Activated naive CD4-positive, alpha-beta T cell treated with anti-CD3 and anti-CD28 coated beads, Interleukin-2, amount 50 U/mL, for 24 hours (primary cell): ENCODE results near the gene PRPS1.

Experiments used
- H3K27ac Mint-ChIP-seq: one replicate; pipeline ENCODE4 v1.8.0; 2021; ENCODE audit warnings: mild to moderate bottlenecking, mixed read lengths
- H3K27me3 Mint-ChIP-seq: one replicate; pipeline ENCODE4 v1.8.0; 2021; ENCODE audit warnings: mixed read lengths
- H3K36me3 Mint-ChIP-seq: one replicate; pipeline ENCODE4 v1.8.0; 2021; ENCODE audit warnings: mixed read lengths
- H3K4me1 Mint-ChIP-seq: one replicate; pipeline ENCODE4 v1.8.0; 2021; ENCODE audit warnings: mixed read lengths
- H3K4me3 Mint-ChIP-seq: one replicate; pipeline ENCODE4 v1.8.0; 2021; ENCODE audit warnings: mild to moderate bottlenecking, mixed read lengths
- H3K9me3 Mint-ChIP-seq: one replicate; pipeline ENCODE4 v1.8.0; 2021; ENCODE audit warnings: mixed read lengths

PRPS1 gene

DNA sequence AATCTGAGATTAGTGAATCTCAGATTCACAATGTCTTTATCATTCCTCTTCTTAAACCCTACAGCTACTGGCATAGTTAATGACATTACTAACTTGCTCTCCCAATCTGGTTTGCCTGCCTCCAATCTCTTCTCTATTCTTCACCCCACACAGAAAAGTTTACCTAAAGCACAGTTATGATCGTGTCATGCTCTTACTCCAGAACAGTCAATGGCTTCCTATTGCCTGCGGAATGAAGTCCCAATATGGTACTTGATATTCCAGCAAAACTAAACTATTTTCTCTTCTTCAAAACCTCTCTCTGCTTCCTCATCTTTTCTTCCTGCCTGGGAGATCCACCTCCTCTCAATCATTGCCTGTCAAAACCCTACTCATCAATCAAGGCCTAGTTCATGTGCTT, 3.4 kb upstream of the PRPS1 start:
- Mint-ChIP-seq H3K4me1 (peaks cover 11% of the 10 kb centered on the region), H3K9me3 (no peaks in the 10 kb centered on the region), H3K4me3 (no peak overlapping the region), H3K36me3 (no peaks in the 10 kb centered on the region), H3K27ac (no peak overlapping the region), H3K27me3 (no peaks in the 10 kb centered on the region)

DNA sequence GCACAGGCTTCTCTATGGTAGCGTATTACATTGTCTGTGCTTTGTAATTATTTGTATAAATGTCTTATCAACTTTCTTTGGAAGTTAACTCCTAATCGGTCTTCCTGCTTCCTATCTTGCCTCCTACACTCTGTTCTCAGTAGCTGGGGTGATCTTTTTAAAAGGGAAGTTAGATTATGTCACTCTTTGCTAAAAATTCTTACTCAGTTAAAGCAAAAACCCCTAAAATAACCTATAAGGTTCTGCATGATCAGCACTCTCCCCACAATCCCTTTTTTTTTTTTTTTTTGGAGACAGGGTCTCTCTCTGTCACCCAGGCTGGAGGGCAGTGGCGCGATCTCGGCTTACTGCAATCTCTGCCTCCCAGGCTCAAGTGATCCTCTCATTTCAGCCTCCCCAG, 2.6 kb upstream of the PRPS1 start:
- H3K36me3 Mint-ChIP-seq, result no peaks in the 10 kb centered on the region
- peaks cover 19% of the 10 kb centered on the region for H3K4me1 Mint-ChIP-seq
- H3K27ac Mint-ChIP-seq, result no peak overlapping the region
- H3K9me3 Mint-ChIP-seq, result no peaks in the 10 kb centered on the region
- no peaks in the 10 kb centered on the region for H3K27me3 Mint-ChIP-seq
- H3K4me3 Mint-ChIP-seq, result no peak overlapping the region

DNA sequence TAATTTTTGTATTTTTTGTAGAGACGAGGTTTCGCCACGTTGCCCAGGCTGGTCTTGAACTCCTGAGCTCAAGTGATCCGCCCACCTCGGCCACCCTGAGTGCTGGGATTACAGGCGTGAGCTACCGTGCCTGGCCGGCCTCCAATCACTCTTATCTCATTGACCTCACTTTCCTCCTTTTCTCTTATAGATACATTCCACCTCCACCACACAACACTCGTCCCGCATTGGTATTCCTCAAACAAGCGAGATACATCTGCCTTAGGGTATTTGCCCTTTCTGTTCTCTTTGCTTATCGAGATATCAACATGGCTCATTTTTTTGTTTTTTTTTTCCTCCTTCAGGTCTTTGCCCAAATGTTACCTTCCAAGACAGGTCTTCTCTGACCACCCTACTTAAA, 1.8 kb upstream of the PRPS1 start:
- no peaks in the 10 kb centered on the region for H3K9me3 Mint-ChIP-seq
- H3K27ac Mint-ChIP-seq, result no peak overlapping the region
- H3K4me3 Mint-ChIP-seq, result no peak overlapping the region
- H3K4me1 Mint-ChIP-seq, result peaks cover 22% of the 10 kb centered on the region
- no peaks in the 10 kb centered on the region for H3K36me3 Mint-ChIP-seq
- no peaks in the 10 kb centered on the region for H3K27me3 Mint-ChIP-seq

DNA sequence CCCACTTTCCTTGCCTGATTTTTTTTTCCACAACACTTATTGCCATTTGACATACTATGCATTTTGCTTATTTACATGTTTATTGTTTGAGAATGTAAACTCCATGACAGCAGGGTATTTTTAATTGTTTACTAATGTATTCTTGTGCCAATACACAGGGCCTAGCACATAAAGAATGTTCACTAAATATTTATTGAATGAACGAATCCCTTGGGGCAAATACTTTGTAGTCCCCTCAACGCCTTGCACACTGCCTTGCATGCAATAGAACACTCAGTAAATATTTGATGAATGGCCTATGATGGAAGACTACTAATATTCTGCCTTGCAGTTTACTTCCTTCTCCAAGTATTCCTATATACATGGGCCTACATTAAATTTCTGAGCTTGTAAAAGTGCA, 1.4 kb upstream of the PRPS1 start:
- H3K4me3 Mint-ChIP-seq, result no peak overlapping the region
- H3K27me3 Mint-ChIP-seq, result no peaks in the 10 kb centered on the region
- peak overlapping the region; percentile 1 for H3K27ac Mint-ChIP-seq
- no peaks in the 10 kb centered on the region for H3K9me3 Mint-ChIP-seq
- peaks cover 24% of the 10 kb centered on the region for H3K4me1 Mint-ChIP-seq
- no peaks in the 10 kb centered on the region for H3K36me3 Mint-ChIP-seq

DNA sequence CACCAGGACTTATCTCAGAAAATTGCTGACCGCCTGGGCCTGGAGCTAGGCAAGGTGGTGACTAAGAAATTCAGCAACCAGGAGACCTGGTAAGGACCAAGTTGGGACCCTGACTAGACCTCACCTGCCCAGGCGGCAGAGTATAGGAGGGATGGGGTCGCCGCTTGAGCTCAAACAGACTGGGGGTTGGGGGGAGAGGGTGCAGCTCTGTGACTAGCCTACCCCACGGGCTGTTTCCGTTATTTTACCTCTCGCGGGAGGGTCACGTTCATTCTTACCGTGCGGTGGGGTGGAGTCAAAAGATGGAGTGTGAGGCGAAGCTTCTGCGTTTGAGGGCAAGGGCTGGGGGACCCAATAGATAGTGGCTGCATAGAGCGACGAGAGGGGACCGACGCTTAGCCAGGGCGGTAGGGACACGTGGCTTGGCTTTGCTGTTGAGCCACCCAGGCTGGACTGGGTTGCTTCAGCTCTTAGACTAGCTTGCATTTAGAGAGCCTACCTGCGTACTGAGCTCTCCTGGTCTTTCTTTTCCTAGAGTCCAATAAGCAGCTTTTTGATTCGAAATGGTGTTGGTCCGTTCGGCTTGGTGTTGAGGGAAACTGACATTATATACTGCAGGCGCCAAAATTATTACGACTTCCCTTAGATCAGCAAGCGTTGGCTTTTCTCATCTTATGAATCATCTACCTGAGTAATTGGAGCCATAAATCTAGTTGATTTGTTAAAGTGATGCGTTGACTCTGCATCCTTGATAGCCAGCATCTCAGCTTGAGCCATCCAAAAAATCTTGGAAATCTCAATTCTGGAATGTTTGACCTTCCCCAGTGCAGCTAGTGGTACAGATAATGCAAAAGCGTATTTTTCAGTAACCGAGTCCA, 591 bp downstream of the PRPS1 start:
- H3K36me3 Mint-ChIP-seq, result no peaks in the 10 kb centered on the region
- H3K4me3 Mint-ChIP-seq, result peak overlapping the region; percentile 94

DNA sequence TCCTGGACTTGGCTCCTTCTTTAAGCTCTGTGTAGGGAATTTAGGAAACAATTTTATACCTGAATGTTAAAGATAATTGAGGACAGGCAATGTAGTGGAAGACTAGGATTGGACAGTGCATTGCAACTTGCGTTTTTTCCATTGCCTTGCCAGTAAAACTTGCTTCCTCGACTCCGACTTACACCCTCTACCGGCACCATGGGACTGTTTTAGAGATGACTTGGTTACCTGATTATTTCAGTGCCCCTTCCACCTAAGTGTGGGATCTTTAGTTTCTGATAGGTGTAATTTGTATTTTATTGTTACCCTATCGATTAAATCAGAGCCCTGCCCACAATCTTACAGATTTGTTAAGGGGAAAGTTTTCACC, 1.2 kb downstream of the PRPS1 start:
- H3K4me1 Mint-ChIP-seq, result peaks cover 32% of the 10 kb centered on the region
- H3K4me3 Mint-ChIP-seq, result peak overlapping the region; percentile 94
- no peaks in the 10 kb centered on the region for H3K9me3 Mint-ChIP-seq
- peak overlapping the region; percentile 96 for H3K27ac Mint-ChIP-seq
- no peaks in the 10 kb centered on the region for H3K27me3 Mint-ChIP-seq
- H3K36me3 Mint-ChIP-seq, result no peaks in the 10 kb centered on the region

More for the DNA sequence above, 591 bp downstream of the PRPS1 start:
- H3K27ac Mint-ChIP-seq, result peak overlapping the region; percentile 96
- H3K27me3 Mint-ChIP-seq, result no peaks in the 10 kb centered on the region
- peaks cover 32% of the 10 kb centered on the region for H3K4me1 Mint-ChIP-seq
- H3K9me3 Mint-ChIP-seq, result no peaks in the 10 kb centered on the region

DNA sequence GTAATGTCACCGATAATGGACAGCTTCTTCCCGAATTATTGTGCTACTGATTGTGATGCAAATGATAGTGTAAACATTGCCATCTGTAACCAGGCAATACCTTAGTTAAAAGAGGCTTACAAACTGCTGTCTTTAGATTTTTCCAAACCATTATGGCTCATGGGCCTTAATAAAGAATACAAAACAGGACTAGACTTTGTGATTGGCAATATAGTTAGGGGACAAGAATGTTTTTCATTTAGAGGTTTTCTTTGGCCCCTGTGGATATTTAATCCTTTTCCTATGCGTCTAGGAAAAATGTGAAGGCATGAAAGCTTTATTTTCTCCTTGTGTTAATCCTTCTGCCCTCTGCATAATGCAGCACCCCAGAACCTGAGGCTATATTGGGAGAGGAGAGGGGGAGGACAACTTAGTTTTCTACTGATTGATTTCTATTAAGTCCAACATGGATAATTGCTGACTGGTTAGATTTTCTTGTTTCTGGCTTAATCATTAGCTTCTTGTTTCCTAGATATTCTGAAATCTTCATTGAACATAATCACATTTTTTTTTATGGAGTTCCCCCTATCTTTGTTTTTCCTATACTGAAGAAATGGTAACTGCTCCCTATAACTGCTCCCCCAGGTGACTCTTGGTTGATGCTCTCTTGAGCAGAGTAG, 1.9 kb downstream of the PRPS1 start:
- H3K36me3 Mint-ChIP-seq, result no peaks in the 10 kb centered on the region
- no peak overlapping the region for H3K27ac Mint-ChIP-seq
- no peaks in the 10 kb centered on the region for H3K27me3 Mint-ChIP-seq
- no peaks in the 10 kb centered on the region for H3K9me3 Mint-ChIP-seq
- peak overlapping the region; percentile 94 for H3K4me3 Mint-ChIP-seq
- H3K4me1 Mint-ChIP-seq, result peaks cover 32% of the 10 kb centered on the region

DNA sequence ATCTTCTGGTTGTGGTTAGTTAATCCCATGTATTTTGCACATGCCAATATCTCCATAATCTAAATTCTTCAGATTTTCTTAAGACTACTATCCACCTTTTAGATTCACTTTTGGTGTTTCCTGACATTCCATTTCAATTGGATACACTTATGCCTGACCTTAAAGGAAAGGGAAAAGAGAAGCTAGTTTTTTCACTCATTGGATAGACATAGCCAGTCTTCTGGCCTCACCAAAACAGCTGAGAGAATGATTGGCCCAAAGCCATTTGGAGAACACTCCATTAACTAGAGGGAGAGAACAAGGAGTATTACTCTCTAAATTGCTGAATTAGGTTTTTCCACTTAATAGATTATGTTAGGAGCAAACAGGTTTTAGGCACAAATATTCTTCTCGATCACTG, 4.0 kb downstream of the PRPS1 start:
- Mint-ChIP-seq H3K36me3 (peaks cover 1% of the 10 kb centered on the region), H3K4me1 (peaks cover 38% of the 10 kb centered on the region), H3K27me3 (no peaks in the 10 kb centered on the region), H3K4me3 (peak overlapping the region; percentile 54), H3K27ac (no peak overlapping the region), H3K9me3 (no peaks in the 10 kb centered on the region)

DNA sequence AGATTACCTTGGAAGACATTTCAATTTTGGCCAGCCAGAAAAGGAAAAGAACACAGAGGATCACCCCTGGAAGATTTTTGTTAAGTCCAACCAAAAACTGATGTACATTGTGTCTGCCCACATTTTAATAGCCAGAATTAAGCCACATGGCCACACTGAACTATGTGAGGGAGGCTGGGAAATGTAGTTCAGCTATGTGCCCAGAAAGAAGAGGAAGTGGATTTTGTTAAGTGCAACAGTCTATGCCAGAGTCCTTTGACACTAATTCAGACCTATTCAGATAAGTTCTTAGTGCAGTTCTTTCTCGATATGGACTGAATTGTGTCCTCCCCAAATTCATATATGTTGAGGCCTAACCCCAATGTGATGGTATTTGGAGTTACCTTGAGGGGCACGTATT, 18.4 kb downstream of the PRPS1 start:
- Mint-ChIP-seq H3K4me1 (no peaks in the 10 kb centered on the region), H3K9me3 (no peaks in the 10 kb centered on the region), H3K27me3 (no peaks in the 10 kb centered on the region), H3K36me3 (peaks cover 6% of the 10 kb centered on the region), H3K27ac (peak overlapping the region; percentile 46), H3K4me3 (no peak overlapping the region)

DNA sequence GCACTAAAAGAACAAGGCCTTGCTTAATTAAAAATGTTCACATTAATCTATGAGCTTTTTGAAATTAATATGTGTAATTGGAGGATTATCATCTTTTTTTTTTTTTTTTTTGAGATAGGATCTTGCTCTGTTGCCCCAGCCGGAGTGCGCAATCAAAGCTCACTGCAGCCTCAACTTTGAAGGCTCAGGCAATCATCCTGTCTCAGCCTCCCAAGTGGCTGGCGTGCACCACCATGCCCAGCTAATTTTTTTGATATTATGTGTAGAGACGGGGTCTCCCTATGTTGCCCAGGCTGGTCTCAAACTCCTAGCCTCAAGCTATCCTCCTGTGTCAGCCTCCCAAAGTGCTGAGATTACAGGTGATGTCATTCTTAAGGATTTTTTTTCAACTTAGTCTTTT, 20.0 kb downstream of the PRPS1 start:
- Mint-ChIP-seq H3K27ac (no peak overlapping the region), H3K9me3 (no peaks in the 10 kb centered on the region), H3K27me3 (no peaks in the 10 kb centered on the region), H3K36me3 (peaks cover 5% of the 10 kb centered on the region), H3K4me1 (no peaks in the 10 kb centered on the region), H3K4me3 (no peak overlapping the region)

DNA sequence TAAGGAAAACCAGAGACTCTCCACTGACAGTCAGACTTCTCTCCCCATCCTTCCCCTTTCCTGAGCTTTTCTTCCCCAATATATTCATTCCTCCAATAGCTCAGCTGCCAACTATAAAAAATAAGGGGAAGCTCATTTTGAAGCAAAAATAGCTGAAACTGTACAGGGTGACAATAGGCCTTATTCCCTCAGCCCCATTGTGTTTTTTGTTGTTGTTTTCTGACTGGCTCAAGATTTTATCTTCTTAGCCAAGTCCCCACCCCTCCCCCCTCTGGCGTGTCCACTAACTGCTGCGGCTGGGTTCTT, 26.2 kb downstream of the PRPS1 start:
- Mint-ChIP-seq H3K4me1 (peaks cover 11% of the 10 kb centered on the region), H3K4me3 (no peak overlapping the region), H3K27me3 (no peaks in the 10 kb centered on the region), H3K9me3 (no peaks in the 10 kb centered on the region), H3K27ac (no peak overlapping the region), H3K36me3 (no peaks in the 10 kb centered on the region)

DNA sequence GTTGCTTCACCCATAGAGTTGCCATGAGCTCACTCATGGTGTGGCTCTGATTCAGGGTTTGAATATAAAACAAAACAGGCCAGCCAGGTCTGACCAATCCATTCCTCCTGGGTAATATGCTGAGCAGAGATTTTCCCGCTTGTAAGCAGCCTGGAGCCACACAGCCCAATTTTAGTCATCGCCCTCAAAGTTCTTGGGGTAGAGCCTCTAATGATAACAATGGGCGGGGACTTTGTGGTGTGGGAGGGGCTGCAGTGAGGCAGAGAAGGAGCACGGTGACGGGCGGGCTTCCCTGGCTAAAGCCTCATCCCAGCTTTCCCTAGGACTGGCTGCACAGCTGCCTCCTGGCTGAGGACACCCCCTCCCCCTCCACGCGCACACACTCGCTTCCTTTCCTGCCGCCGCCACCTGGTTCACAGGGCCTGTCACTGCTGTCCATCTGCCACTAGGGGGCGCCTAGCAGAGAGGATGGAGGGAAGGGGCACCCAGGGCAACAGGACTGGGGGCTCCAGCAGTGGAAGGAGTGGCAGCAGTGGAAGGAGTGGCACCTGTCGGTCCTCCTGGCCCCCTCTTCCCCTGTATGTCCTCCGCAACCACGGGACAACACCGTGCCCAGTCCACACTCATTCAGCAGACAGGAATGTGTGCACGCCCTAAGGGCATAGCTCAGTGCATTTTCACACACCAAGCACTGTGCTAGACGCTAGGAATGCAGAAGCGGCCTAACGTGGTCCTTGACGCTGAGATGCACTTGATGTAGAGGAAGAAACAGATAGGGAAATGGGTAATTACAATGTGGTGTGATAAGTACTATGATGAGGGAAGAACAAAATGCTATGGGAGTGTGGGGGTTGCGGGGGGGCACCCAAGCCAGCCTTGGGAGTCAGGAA, 26.8 kb downstream of the PRPS1 start:
- no peaks in the 10 kb centered on the region for H3K36me3 Mint-ChIP-seq
- no peaks in the 10 kb centered on the region for H3K9me3 Mint-ChIP-seq
- no peaks in the 10 kb centered on the region for H3K27me3 Mint-ChIP-seq
- H3K27ac Mint-ChIP-seq, result peak overlapping the region; percentile 69
- H3K4me1 Mint-ChIP-seq, result peaks cover 11% of the 10 kb centered on the region
- no peak overlapping the region for H3K4me3 Mint-ChIP-seq

DNA sequence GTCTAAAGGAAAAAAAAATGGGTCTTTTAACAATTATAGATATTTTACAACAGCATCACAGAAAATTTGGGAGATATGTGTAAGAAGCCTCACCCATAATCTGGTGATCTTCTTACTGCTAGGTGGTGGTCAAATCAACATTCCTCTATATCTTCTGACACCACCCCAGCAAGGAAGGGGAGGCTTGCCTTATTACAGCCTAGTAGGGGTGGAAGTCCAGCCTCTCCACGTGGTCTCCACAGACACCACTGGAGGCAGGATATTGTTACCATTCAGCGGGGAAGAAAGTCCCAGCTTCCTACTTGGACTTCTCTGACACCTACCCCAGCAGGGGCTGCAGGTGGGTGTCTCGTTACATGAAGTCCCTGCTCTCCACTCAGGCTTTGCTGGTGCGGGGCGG, 28.7 kb downstream of the PRPS1 start:
- Mint-ChIP-seq H3K27ac (no peak overlapping the region), H3K27me3 (no peaks in the 10 kb centered on the region), H3K4me1 (peaks cover 17% of the 10 kb centered on the region)

DNA sequence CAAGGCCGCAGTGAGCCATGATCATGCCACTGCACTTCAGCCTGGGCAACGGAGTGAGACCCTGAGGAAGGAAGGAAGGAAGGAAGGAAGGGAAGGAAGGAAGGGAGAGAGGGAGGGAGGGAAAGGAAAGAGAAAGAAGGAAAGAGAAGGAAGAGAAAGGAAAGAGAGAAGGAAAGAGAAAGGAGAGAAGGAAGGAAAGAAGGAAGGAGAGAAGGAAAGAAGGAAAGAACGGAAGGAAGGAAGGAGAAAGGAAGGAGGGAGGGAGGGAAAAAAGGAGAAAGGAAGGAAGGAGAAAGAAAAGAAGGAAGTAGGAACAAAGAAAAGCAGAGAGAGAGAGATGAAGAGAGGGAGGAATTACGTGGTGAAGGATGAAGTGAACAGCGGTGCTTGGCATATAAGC, 30.4 kb downstream of the PRPS1 start:
- H3K27ac Mint-ChIP-seq, result no peak overlapping the region
- no peaks in the 10 kb centered on the region for H3K9me3 Mint-ChIP-seq
- H3K4me1 Mint-ChIP-seq, result peaks cover 21% of the 10 kb centered on the region
- H3K27me3 Mint-ChIP-seq, result no peaks in the 10 kb centered on the region
- H3K36me3 Mint-ChIP-seq, result no peaks in the 10 kb centered on the region
- no peak overlapping the region for H3K4me3 Mint-ChIP-seq

More for the DNA sequence above, 28.7 kb downstream of the PRPS1 start:
- Mint-ChIP-seq H3K4me3 (no peak overlapping the region), H3K9me3 (no peaks in the 10 kb centered on the region), H3K36me3 (no peaks in the 10 kb centered on the region)

DNA sequence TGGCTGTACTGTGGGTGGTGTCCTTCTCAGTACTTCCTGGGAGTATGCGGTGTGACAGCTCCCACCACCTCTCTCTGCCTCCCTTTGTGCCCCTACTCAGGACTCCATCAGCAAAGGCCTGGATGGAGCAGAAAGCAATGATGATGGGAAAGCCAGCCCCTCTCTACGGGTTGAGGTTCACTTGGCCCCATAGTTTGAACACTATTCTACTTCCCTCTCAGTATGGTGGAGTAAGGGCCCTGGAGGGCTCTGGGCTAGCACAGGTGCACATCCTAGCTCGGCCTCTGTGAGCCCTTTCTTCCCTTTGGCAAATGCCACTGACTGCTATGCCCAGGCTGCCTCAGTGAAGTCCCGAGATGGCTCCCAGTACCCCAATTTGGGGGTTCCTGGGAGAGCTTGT, 31.0 kb downstream of the PRPS1 start:
- no peaks in the 10 kb centered on the region for H3K27me3 Mint-ChIP-seq
- no peaks in the 10 kb centered on the region for H3K36me3 Mint-ChIP-seq
- no peak overlapping the region for H3K27ac Mint-ChIP-seq
- no peaks in the 10 kb centered on the region for H3K9me3 Mint-ChIP-seq
- no peak overlapping the region for H3K4me3 Mint-ChIP-seq
- peaks cover 21% of the 10 kb centered on the region for H3K4me1 Mint-ChIP-seq

DNA sequence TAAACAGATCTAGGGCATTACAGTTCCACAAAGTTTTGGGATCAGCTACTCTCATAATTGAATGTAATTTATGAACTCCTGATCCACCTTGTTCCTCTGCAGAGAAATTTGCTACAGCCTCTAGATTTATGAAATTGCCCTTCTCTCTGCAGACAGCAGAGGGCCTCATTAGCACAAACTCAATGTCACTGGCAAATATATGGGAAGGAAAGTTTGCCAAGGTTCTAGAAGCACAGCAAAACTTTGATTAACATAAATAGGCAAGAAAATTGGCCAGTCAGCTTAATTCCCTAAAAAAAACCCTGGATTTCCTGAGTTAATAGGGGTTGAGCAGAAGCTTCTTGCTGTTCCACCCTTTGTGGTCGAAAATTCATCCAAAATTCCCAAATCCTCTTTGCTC, 31.5 kb downstream of the PRPS1 start:
- no peaks in the 10 kb centered on the region for H3K36me3 Mint-ChIP-seq
- peaks cover 20% of the 10 kb centered on the region for H3K4me1 Mint-ChIP-seq
- H3K27ac Mint-ChIP-seq, result no peak overlapping the region
- H3K9me3 Mint-ChIP-seq, result no peaks in the 10 kb centered on the region
- H3K4me3 Mint-ChIP-seq, result no peak overlapping the region
- no peaks in the 10 kb centered on the region for H3K27me3 Mint-ChIP-seq
